Activated T-helper 17 cell treated with anti-CD3 and anti-CD28 coated beads, Interleukin-2, amount 50 U/mL, for 72 hours (primary cell): Measurements from ENCODE around the gene THBS3. TPM values are rescaled to one million over a fixed set of nuclear protein-coding genes. Genes with fewer than 3 reads are reported as not detected.

Experiments used
- ATAC-seq: fragments of 150-1000 bp; cut with Tn5 transposase; replicated peaks from 2 replicates; pipeline ENCODE4 v1.10.0; 2021; ENCODE audit warnings: mild to moderate bottlenecking, moderate library complexity
- H3K27ac Mint-ChIP-seq: one replicate; pipeline ENCODE4 v1.8.0; 2022; ENCODE audit warnings: mixed read lengths
- H3K27me3 Mint-ChIP-seq: one replicate; pipeline ENCODE4 v1.8.0; 2022; ENCODE audit warnings: mixed read lengths
- H3K36me3 Mint-ChIP-seq: one replicate; pipeline ENCODE4 v1.8.0; 2022; ENCODE audit warnings: low read depth, mild to moderate bottlenecking, mixed read lengths
- H3K4me1 Mint-ChIP-seq: one replicate; pipeline ENCODE4 v1.8.0; 2022; ENCODE audit warnings: mixed read lengths
- H3K4me3 Mint-ChIP-seq: one replicate; pipeline ENCODE4 v1.8.0; 2022; ENCODE audit warnings: mild to moderate bottlenecking, mixed read lengths
- H3K9me3 Mint-ChIP-seq: one replicate; pipeline ENCODE4 v1.8.0; 2022; ENCODE audit warnings: mixed read lengths
- total RNA-seq, 2 donors: library from RNA; stranded (reverse); gene quantifications; one replicate each; pipeline ENCODE4 v1.2.3, GENCODE V29; 2022

THBS3 gene
- total RNA-seq, 2 donors from 2014 or later, result 11.8 to 26.8 TPM

- H3K27me3 Mint-ChIP-seq, result no peaks in the 10 kb centered on the region
- H3K9me3 Mint-ChIP-seq, result no peaks in the 10 kb centered on the region
- H3K4me3 Mint-ChIP-seq, result peak overlapping the region; percentile 89
- peak; percentile 55 for ATAC-seq
- peaks cover 17% of the 10 kb centered on the region for H3K4me1 Mint-ChIP-seq
- peak overlapping the region; percentile 99 for H3K27ac Mint-ChIP-seq
- H3K36me3 Mint-ChIP-seq, result peaks cover 19% of the 10 kb centered on the region
Observed at GRCh38 chr1:155206891-155207805, 549 bp downstream of the THBS3 start.

- Mint-ChIP-seq H3K9me3 (no peaks in the 10 kb centered on the region), H3K4me1 (peaks cover 17% of the 10 kb centered on the region), H3K27ac (no peak overlapping the region), H3K36me3 (peaks cover 8% of the 10 kb centered on the region), H3K27me3 (no peaks in the 10 kb centered on the region), H3K4me3 (no peak overlapping the region)
- no peak for ATAC-seq
Observed at GRCh38 chr1:155205969-155206593, 1.6 kb downstream of the THBS3 start.

- H3K4me3 Mint-ChIP-seq, result no peak overlapping the region
- no peaks in the 10 kb centered on the region for H3K36me3 Mint-ChIP-seq
- H3K27ac Mint-ChIP-seq, result no peak overlapping the region
- no peak for ATAC-seq
- H3K9me3 Mint-ChIP-seq, result no peaks in the 10 kb centered on the region
- no peaks in the 10 kb centered on the region for H3K27me3 Mint-ChIP-seq
- H3K4me1 Mint-ChIP-seq, result peaks cover 17% of the 10 kb centered on the region
Observed at GRCh38 chr1:155205035-155205434, 2.7 kb downstream of the THBS3 start.

GRCh38 chr1:155202731-155203515, 4.8 kb downstream of the THBS3 start:
- no peaks in the 10 kb centered on the region for H3K27me3 Mint-ChIP-seq
- no peaks in the 10 kb centered on the region for H3K36me3 Mint-ChIP-seq
- H3K9me3 Mint-ChIP-seq, result no peaks in the 10 kb centered on the region
- H3K4me1 Mint-ChIP-seq, result peaks cover 13% of the 10 kb centered on the region
- H3K27ac Mint-ChIP-seq, result no peak overlapping the region
- no peak overlapping the region for H3K4me3 Mint-ChIP-seq
- ATAC-seq, result no peak

GRCh38 chr1:155202198-155202597, 5.5 kb downstream of the THBS3 start:
- H3K4me3 Mint-ChIP-seq, result no peak overlapping the region
- no peak overlapping the region for H3K27ac Mint-ChIP-seq
- no peak for ATAC-seq
- no peaks in the 10 kb centered on the region for H3K9me3 Mint-ChIP-seq
- H3K4me1 Mint-ChIP-seq, result peaks cover 7% of the 10 kb centered on the region
- peaks cover under 1% of the 10 kb centered on the region for H3K36me3 Mint-ChIP-seq
- no peaks in the 10 kb centered on the region for H3K27me3 Mint-ChIP-seq

GRCh38 chr1:155200920-155201319, 6.8 kb downstream of the THBS3 start:
- H3K27ac Mint-ChIP-seq, result no peak overlapping the region
- no peaks in the 10 kb centered on the region for H3K4me1 Mint-ChIP-seq
- peaks cover 7% of the 10 kb centered on the region for H3K36me3 Mint-ChIP-seq
- no peaks in the 10 kb centered on the region for H3K9me3 Mint-ChIP-seq
- no peak overlapping the region for H3K4me3 Mint-ChIP-seq
- ATAC-seq, result no peak
- no peaks in the 10 kb centered on the region for H3K27me3 Mint-ChIP-seq

- peaks cover 13% of the 10 kb centered on the region for H3K36me3 Mint-ChIP-seq
- H3K27me3 Mint-ChIP-seq, result no peaks in the 10 kb centered on the region
- no peak for ATAC-seq
- H3K4me3 Mint-ChIP-seq, result no peak overlapping the region
- H3K4me1 Mint-ChIP-seq, result no peaks in the 10 kb centered on the region
- H3K27ac Mint-ChIP-seq, result no peak overlapping the region
- no peaks in the 10 kb centered on the region for H3K9me3 Mint-ChIP-seq
Observed at GRCh38 chr1:155199792-155200191, 7.9 kb downstream of the THBS3 start.

DNA sequence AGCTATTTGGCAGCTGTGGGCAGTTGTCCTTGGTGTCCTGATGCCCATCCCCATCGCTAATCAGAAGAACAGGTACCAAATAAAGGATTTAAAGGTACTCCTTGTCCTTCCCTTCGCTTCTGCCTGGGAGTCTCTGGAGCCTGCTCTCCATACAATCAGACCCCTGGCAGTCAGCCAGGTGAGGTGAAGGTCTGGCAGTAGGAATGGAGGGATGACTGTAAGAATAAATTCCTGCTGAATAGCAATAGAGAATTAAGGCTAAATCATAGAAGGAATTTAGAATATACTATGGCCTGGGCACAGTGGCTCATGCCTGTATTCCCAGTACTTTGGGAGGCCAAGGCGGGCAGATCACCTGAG, 9.2 kb downstream of the THBS3 start:
- ATAC-seq, result no peak
- Mint-ChIP-seq H3K4me1 (peaks cover 4% of the 10 kb centered on the region), H3K9me3 (no peaks in the 10 kb centered on the region), H3K27me3 (no peaks in the 10 kb centered on the region), H3K36me3 (peaks cover 26% of the 10 kb centered on the region), H3K27ac (peak overlapping the region; percentile 46), H3K4me3 (no peak overlapping the region)

DNA sequence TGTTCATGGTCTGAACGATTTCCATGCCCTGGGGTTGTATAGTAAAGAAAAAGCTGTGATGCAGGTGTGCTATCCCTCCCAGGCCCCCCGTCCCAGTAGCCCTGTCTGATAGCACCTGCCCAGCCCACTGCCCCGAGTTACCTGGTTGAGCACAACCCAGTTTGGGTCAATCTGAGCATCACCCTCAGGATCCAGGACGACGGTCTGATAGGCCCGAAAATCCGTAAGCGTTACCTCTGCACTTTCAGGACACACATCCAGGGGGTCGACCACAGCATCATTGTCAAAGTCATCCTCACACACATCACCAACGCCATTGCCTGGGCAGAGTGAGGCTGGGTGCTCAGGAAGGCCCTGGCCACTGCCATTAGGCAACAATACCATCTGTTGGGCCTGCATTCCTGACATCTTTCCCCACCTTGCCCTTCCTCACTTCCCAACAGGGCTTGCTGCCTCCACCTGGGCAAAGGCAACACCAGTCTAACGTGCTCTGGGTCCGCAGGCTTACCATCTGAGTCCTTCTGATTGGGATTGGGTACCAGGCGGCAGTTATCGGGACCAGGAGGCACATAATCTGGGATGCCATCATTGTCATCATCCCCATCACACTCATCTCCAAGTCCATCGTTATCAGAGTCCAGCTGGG, 9.7 kb downstream of the THBS3 start:
- peaks cover 8% of the 10 kb centered on the region for H3K4me1 Mint-ChIP-seq
- peaks cover 30% of the 10 kb centered on the region for H3K36me3 Mint-ChIP-seq
- no peaks in the 10 kb centered on the region for H3K27me3 Mint-ChIP-seq
- H3K4me3 Mint-ChIP-seq, result no peak overlapping the region
- ATAC-seq, result no peak
- H3K27ac Mint-ChIP-seq, result peak overlapping the region; percentile 46
- H3K9me3 Mint-ChIP-seq, result no peaks in the 10 kb centered on the region

- peak overlapping the region; percentile 54 for H3K27ac Mint-ChIP-seq
- peaks cover 13% of the 10 kb centered on the region for H3K4me1 Mint-ChIP-seq
- ATAC-seq, result no peak
- H3K27me3 Mint-ChIP-seq, result no peaks in the 10 kb centered on the region
- peak overlapping the region; percentile 98 for H3K4me3 Mint-ChIP-seq
- peaks cover 30% of the 10 kb centered on the region for H3K36me3 Mint-ChIP-seq
- H3K9me3 Mint-ChIP-seq, result no peaks in the 10 kb centered on the region
Observed at GRCh38 chr1:155196893-155197638, 10.6 kb downstream of the THBS3 start.

- no peak for ATAC-seq
- Mint-ChIP-seq H3K27ac (peak overlapping the region; percentile 54), H3K27me3 (no peaks in the 10 kb centered on the region), H3K4me3 (peak overlapping the region; percentile 98), H3K9me3 (no peaks in the 10 kb centered on the region), H3K4me1 (peaks cover 16% of the 10 kb centered on the region), H3K36me3 (peaks cover 30% of the 10 kb centered on the region)
Observed at GRCh38 chr1:155196103-155196892, 11.4 kb downstream of the THBS3 start.

DNA sequence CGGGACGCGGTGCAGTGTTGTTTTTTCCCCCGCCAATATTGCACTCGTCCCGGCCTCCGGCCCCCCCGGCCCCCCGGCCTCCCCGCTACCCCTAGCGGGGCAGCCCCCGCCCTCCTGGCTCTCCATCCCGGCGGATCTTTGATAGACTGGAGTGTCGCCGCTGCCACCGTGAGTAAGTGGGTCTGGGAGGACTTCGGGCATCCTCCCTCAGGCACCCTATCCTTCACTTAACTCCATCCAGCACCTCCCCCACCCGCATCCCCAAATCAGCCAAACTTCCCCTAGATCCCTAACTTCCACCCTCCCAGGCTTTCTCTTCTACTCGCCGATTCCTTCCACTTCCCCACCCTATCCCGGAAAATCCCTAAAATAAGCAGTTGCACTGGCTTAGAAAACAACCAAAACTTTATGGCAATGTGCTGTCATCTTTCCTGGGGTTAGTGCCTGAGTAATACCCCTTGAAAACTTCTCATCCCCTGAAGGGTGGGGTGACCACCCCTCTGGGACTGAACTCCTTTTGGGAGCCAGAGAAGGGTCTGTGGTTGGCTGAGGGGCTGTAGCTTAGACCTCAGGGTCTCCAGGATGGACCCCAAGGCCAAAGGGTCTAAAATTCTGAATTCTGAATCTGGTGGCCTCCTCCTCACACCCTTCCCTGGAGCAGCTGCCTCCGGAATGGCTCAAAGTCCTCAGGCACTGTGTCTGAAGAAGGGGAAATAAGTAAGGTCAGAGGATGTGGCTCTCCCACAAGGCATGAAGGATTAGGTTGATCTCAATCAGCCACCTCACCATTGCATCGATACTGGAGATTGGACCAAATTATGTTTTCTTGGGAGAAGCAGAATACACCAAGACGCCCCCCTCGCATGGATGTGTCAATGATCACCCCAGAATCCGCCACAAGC, 12.2 kb downstream of the THBS3 start:
- Mint-ChIP-seq H3K4me3 (peak overlapping the region; percentile 98), H3K4me1 (peaks cover 16% of the 10 kb centered on the region), H3K36me3 (peaks cover 30% of the 10 kb centered on the region), H3K27me3 (no peaks in the 10 kb centered on the region), H3K9me3 (no peaks in the 10 kb centered on the region), H3K27ac (peak overlapping the region; percentile 99)
- no peak for ATAC-seq
